ENCODE data around the gene ATP11A.

DNA sequence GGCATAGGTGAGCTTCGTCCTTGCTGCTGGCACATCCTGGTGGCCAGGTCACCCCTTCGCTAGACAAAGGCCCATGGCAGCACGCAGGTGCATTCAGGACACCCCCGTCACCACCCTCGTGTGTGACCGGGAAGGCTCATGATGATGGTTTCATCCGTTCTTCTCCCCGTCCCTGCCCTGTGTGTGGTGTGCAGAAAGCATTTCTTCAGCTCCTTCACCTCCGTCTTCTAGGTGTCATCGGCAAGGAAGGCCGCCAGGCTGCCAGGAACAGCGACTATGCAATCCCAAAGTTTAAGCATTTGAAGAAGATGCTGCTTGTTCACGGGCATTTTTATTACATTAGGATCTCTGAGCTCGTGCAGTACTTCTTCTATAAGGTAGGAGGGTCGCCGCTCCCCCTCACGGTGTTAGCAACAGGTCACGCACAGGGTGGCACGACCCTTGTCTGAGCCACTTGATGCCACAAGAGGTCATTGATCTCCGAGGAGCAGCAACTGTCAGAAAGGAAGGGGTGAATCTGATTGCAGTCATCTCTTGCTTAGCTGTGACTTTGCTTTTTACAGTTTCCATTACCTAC lies 168.2 kb downstream of the ATP11A start:
- TF ChIP-seq, protein P1, sequence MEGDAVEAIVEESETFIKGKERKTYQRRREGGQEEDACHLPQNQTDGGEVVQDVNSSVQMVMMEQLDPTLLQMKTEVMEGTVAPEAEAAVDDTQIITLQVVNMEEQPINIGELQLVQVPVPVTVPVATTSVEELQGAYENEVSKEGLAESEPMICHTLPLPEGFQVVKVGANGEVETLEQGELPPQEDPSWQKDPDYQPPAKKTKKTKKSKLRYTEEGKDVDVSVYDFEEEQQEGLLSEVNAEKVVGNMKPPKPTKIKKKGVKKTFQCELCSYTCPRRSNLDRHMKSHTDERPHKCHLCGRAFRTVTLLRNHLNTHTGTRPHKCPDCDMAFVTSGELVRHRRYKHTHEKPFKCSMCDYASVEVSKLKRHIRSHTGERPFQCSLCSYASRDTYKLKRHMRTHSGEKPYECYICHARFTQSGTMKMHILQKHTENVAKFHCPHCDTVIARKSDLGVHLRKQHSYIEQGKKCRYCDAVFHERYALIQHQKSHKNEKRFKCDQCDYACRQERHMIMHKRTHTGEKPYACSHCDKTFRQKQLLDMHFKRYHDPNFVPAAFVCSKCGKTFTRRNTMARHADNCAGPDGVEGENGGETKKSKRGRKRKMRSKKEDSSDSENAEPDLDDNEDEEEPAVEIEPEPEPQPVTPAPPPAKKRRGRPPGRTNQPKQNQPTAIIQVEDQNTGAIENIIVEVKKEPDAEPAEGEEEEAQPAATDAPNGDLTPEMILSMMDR (IDR thresholded peaks at IDR 0.05; ENCODE audit: low read depth, low read length) = no peak
- no peak for TF ChIP-seq EZH2phosphoT487 (IDR thresholded peaks at IDR 0.05; ENCODE audit: low read depth)
